GM13977 (cell line): ENCODE measurements around the gene MSI2.

Experiments used
- DNase-seq: peaks from one replicate; pipeline ENCODE4 v3.0.0; 2012; ENCODE audit warnings: low spot score
- in situ Hi-C: fragments of 300-500 bp; cut with MboI; formaldehyde crosslinking; loops from one replicate; pipeline ENCODE4 v1.12.0; 2022; ENCODE audit warnings: low sequenced_read_pairs, low pct_unique_long_range_greater_than_20kb, mixed read lengths, inconsistent platforms; ENCODE audit not compliant: unreplicated experiment
- TF ChIP-seq, protein P1 (sequence below): IDR thresholded peaks from 2 replicates; pipeline ENCODE4 v1.5.1; 2012; ENCODE audit warnings: mild to moderate bottlenecking, control low read depth; ENCODE audit not compliant: insufficient read depth; ENCODE audit errors: extremely low read depth, missing control alignments

The MSI2 gene

DNA sequence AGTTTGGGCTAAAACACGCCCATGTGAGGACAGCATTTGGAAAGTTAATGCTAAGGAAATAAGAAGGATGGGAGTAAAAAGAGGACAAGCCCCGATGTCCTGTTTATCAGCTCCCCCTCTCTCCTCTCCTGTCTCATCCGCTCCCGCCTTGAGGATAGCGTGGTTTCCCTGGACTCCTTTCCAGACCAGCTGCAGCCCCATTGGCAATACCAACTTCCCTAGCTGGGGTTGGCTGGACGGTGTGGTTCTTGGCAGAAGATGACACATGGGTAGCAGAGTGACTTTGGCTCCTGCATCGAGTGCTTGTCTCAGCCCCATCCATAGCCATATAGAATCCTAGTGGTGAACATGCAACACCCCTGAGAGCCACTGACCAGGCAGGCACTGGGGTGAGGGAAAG lies 302.9 kb downstream of the MSI2 start:
- in situ Hi-C loops, result no loop called here
- TF ChIP-seq, protein P1, sequence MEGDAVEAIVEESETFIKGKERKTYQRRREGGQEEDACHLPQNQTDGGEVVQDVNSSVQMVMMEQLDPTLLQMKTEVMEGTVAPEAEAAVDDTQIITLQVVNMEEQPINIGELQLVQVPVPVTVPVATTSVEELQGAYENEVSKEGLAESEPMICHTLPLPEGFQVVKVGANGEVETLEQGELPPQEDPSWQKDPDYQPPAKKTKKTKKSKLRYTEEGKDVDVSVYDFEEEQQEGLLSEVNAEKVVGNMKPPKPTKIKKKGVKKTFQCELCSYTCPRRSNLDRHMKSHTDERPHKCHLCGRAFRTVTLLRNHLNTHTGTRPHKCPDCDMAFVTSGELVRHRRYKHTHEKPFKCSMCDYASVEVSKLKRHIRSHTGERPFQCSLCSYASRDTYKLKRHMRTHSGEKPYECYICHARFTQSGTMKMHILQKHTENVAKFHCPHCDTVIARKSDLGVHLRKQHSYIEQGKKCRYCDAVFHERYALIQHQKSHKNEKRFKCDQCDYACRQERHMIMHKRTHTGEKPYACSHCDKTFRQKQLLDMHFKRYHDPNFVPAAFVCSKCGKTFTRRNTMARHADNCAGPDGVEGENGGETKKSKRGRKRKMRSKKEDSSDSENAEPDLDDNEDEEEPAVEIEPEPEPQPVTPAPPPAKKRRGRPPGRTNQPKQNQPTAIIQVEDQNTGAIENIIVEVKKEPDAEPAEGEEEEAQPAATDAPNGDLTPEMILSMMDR, result no peak
- no peak for DNase-seq

DNA sequence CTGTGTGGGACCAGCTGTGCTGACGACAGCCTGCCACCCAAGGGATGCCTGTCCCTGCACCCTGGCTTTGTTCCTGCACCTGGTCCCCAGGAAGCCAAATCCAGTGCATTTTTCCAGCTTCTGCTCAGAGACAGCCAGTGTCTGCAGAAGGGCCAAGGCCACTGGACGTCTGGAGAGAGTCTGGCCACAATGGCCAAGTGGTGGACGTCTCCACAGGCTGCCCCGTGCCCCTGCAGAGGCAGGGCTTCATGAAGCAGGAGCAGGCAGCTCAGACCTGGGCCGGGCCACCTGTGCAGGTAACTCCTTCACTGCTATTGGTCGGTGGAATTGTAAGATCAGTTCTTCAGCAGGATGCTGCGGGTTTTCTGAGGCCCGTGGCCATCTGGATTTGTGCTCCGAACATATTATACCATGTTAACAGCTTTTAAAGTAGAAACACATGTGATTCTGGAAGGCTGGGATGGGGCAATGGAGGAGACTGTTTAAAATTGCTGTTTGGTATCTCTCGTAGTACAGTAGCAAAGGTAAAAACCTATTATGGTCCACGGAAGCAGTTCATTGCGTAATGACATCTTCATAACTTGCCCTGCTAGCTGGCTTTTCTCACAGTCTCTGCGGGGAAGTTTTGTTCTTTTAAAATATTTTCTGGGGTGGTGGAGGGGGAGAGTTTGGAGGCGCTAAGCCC lies 303.5 kb downstream of the MSI2 start:
- DNase-seq, result no peak
- TF ChIP-seq, protein P1, result no peak
- in situ Hi-C loops, result no loop called here

DNA sequence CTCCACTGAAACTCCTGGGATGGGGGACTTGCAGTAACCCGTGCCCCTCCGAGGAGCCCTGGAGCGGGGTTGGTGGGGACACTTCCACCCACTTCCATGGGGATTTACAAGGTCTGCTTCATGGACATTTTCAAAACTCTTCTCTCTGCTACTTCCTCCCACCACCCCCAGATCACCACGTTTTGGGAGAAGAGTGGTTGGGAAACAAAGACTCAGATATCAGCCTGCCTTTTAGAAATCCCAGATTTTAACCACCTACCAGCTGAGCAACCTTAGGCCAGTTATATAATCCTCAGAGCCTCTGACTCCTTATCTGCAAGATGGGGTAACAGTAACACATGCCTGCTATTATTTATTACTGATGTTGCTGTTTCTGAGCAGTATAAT lies 304.0 kb downstream of the MSI2 start:
- TF ChIP-seq, protein P1, result no peak
- no peak for DNase-seq
- in situ Hi-C loops, result no loop called here

DNA sequence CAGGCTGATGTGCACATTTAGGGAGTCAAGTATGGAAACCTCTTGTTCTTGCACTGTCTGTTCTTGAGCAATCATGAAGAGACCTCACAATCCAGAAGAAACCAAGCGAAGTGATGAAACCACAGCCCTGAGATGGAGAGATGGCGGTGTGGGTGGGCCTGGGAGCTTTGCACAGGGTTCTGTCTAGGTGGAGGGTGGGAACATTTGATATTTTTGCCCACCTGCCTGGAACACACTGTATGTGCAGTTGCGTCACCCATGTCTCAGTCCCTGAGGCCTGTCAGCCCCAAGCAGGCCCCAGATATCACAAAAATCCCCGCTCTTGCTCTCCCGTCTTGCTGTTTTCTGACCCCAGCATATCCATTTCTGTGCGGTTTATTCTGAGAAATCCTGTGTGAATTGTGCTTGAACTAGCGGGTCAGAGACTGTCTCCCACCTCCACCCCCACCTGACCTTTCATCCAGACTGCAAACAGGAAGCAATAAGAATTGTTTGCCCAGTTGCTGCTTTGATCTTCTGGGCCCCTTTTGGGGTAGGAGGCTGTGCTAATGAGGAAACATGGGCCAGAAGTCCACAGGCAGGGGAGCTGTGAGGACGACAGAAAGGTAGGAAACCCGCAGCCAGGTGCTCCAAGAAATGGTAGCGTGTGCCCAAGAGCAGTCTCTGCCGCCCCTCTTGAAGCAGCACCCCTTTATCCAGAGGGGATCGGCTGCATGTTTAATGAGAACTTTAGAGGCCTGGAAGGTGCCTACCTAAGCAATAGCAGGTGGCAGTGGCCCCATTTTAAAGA lies 304.9 kb downstream of the MSI2 start:
- TF ChIP-seq, protein P1, result no peak
- in situ Hi-C loops, result no loop called here
- no peak for DNase-seq

DNA sequence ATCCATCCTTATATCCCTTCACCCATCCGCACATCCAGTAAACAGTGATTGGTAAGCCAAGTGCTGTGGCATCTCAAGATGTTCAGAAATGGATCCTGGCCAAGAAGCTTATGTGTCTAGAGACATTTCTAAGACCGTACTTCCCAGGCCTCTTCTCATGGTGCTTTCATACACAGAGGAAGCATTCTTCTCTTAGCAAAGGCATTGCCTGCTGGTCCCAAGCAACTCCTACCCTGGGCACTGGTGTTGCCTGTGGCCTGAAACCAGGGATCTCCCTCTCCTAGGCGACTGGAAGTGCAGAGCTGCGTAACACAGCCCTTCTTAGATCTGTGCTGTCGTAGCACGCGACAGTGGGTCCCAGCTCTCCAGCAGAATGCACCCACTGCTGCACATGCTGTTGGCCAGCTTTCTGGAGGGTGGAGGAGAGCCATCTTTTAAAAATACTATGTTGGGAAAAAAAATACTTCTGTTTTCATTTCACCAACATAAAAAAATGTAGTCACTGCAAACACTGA lies 305.9 kb downstream of the MSI2 start:
- no peak for DNase-seq
- TF ChIP-seq, protein P1, result no peak
- in situ Hi-C loops, result no loop called here

DNA sequence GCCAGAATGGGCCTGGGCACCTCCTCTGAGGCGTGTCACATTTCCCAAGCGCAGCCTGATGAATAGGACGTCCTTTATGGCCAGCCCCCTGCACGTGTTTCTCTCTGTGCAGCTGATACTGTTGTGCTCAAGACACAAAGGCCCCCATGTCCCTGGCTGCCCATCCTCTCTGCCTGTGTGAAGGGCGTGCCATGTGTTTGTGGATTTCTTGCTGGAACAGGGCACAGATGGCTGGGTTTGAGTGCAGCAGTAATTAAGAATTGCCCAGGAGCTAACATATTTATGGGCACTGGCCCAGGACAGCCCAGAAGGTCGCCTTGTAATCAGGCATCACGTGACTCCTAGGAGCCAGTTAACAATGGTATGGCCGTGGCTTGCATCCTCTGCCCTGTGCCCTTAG lies 307.6 kb downstream of the MSI2 start:
- in situ Hi-C loops, result no loop called here
- no peak for DNase-seq
- TF ChIP-seq, protein P1, result no peak
